MM.1S (cell line): ENCODE results near the gene NBEA.

ENCODE experiments used
- DNase-seq: peaks from one replicate; pipeline ENCODE4 v3.0.0-alpha.2; 2015
- H2AFZ ChIP-seq: fragments of 300-600 bp; sonication (generic); 2 replicates; pipeline ENCODE4 v1.6.0; 2016; ENCODE audit warnings: antibody characterized with exemption, low read length
- H3F3A ChIP-seq: fragments of 300-600 bp; sonication (generic); 2 replicates; pipeline ENCODE4 v1.6.1; 2016; ENCODE audit warnings: mild to moderate bottlenecking, antibody characterized with exemption, low read length, moderate library complexity, mixed read lengths; ENCODE audit not compliant: insufficient read depth
- H3K27ac ChIP-seq: fragments of 300-600 bp; sonication (generic); 2 replicates; pipeline ENCODE4 v1.5.1; 2016; ENCODE audit warnings: mild to moderate bottlenecking, low read length
- H3K27me3 ChIP-seq: fragments of 300-600 bp; sonication (generic); replicated peaks from 2 replicates; pipeline ENCODE4 v1.6.0; 2016; ENCODE audit warnings: low read length; ENCODE audit not compliant: insufficient read depth
- H3K36me3 ChIP-seq: fragments of 300-600 bp; sonication (generic); replicated peaks from 2 replicates; pipeline ENCODE4 v1.6.1; 2016; ENCODE audit warnings: mild to moderate bottlenecking, low read length, mixed read lengths; ENCODE audit not compliant: insufficient read depth
- H3K4me1 ChIP-seq: fragments of 300-600 bp; sonication (generic); 2 replicates; pipeline ENCODE4 v1.6.1; 2016; ENCODE audit warnings: low read length, mixed read lengths
- H3K4me2 ChIP-seq: fragments of 300-600 bp; sonication (generic); 2 replicates; pipeline ENCODE4 v1.6.0; 2016; ENCODE audit warnings: low read depth, low read length
- H3K4me3 ChIP-seq: fragments of 300-600 bp; sonication (generic); 2 replicates; pipeline ENCODE4 v1.5.1; 2016; ENCODE audit warnings: low read length, mixed read lengths
- H3K79me2 ChIP-seq: fragments of 300-600 bp; sonication (generic); 2 replicates; pipeline ENCODE4 v1.6.1; 2016; ENCODE audit warnings: mixed run types, low read length, mixed read lengths
- H3K9ac ChIP-seq: fragments of 300-600 bp; sonication (generic); 2 replicates; pipeline ENCODE4 v1.6.1; 2016; ENCODE audit warnings: low read length, mixed read lengths
- H3K9me2 ChIP-seq: fragments of 300-600 bp; sonication (generic); replicated peaks from 2 replicates; pipeline ENCODE4 v1.6.1; 2016; ENCODE audit warnings: mild to moderate bottlenecking, low read length, mixed read lengths; ENCODE audit not compliant: insufficient read depth
- H3K9me3 ChIP-seq: fragments of 300-600 bp; sonication (generic); replicated peaks from 2 replicates; pipeline ENCODE4 v1.6.1; 2016; ENCODE audit warnings: mild to moderate bottlenecking, low read length, mixed read lengths; ENCODE audit not compliant: insufficient read depth
- H4K20me1 ChIP-seq: fragments of 300-600 bp; sonication (generic); 2 replicates; pipeline ENCODE4 v1.6.1; 2016; ENCODE audit warnings: mild to moderate bottlenecking, low read length, moderate library complexity, mixed read lengths; ENCODE audit not compliant: insufficient read depth
- EZH2 ChIP-seq: fragments of 300-600 bp; sonication (generic); optimal IDR thresholded peaks from 2 replicates; pipeline ENCODE3; 2017; ENCODE audit warnings: low read depth, mild to moderate bottlenecking, antibody characterized with exemption, low read length, mixed read lengths
- EZH2phosphoT487 ChIP-seq: fragments of 300-600 bp; sonication (generic); IDR thresholded peaks from 2 replicates; pipeline ENCODE4 v1.6.1; 2018; ENCODE audit warnings: antibody characterized with exemption, low read length
- TF ChIP-seq, protein P1 (sequence below): fragments of 300-600 bp; sonication (generic); IDR thresholded peaks from 2 replicates; pipeline ENCODE4 v1.5.1; 2016; ENCODE audit warnings: antibody characterized with exemption, low read length, mixed read lengths

NBEA gene

DNA sequence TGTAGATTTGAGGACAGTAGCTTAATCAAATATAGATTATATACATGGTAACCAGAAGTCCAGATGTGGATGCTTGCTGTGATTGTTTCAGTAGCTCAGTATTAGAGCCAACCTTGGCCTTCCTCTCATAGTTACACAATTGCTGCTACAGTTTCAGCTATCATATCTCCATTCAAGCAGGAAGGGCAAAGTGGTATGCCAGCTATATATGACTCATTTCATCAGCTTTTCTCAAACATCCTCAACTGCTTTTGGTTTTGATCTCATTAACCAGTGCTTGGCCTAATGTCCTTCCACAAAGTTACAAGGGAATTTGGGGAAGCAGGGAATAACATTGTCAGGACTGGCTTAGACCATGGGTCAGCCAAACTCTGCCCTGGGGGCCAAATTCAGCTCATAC, 607.4 kb downstream of the NBEA start:
- Histone ChIP-seq H3K4me3 (no peak overlapping the region), H2AFZ (no peak overlapping the region), H3K4me2 (no peak overlapping the region), H3K9me2 (no peaks in the 10 kb centered on the region), H3K27ac (no peak overlapping the region), H3K36me3 (no peaks in the 10 kb centered on the region), H3K27me3 (no peaks in the 10 kb centered on the region), H3F3A (no peaks in the 10 kb centered on the region), H3K9me3 (no peaks in the 10 kb centered on the region), H3K79me2 (no peaks in the 10 kb centered on the region), H4K20me1 (no peaks in the 10 kb centered on the region), H3K4me1 (no peaks in the 10 kb centered on the region), H3K9ac (no peak overlapping the region)
- TF ChIP-seq EZH2phosphoT487 (no peak), EZH2 (no peak)
- TF ChIP-seq, protein P1, sequence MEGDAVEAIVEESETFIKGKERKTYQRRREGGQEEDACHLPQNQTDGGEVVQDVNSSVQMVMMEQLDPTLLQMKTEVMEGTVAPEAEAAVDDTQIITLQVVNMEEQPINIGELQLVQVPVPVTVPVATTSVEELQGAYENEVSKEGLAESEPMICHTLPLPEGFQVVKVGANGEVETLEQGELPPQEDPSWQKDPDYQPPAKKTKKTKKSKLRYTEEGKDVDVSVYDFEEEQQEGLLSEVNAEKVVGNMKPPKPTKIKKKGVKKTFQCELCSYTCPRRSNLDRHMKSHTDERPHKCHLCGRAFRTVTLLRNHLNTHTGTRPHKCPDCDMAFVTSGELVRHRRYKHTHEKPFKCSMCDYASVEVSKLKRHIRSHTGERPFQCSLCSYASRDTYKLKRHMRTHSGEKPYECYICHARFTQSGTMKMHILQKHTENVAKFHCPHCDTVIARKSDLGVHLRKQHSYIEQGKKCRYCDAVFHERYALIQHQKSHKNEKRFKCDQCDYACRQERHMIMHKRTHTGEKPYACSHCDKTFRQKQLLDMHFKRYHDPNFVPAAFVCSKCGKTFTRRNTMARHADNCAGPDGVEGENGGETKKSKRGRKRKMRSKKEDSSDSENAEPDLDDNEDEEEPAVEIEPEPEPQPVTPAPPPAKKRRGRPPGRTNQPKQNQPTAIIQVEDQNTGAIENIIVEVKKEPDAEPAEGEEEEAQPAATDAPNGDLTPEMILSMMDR, result no peak
- DNase-seq, result no peak

DNA sequence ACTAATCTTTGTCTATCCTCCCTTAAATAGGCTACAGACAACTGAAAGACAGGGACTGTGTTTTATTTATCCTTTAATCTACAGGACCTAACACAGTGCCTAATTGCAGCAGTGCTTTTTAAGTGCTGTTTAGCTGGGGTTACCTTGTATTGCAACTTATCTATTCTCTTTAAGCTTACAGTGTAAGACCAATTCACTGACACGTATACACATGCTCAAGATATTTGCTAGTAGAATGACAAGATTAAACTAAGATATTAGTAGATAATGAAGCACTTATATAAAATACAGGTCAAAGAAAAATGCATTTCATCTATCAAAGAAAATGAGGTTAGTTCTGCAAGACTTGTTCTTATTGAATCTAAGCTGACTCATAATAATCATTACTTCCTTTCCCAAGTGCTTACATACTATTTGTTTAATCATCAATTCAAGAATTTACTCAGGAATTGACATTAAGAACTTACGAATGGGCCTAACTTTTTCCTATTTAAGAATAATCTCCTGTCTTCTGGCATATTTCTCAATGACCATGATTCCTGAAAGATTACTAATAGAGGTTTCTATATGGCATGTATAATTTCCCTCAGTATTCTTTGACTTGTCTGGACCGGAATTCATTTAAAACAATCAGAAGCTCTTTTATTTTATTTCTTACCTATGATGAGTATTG, 610.2 kb downstream of the NBEA start:
- Histone ChIP-seq H3K4me1 (no peaks in the 10 kb centered on the region), H3K9ac (no peak overlapping the region), H4K20me1 (no peaks in the 10 kb centered on the region), H2AFZ (no peak overlapping the region), H3K27ac (no peak overlapping the region), H3K4me2 (no peak overlapping the region), H3K27me3 (no peaks in the 10 kb centered on the region), H3F3A (no peaks in the 10 kb centered on the region), H3K79me2 (no peaks in the 10 kb centered on the region), H3K9me3 (no peaks in the 10 kb centered on the region), H3K9me2 (no peaks in the 10 kb centered on the region), H3K36me3 (no peaks in the 10 kb centered on the region), H3K4me3 (no peak overlapping the region)
- DNase-seq, result no peak
- TF ChIP-seq, protein P1, result no peak
- TF ChIP-seq EZH2phosphoT487, result no peak
- TF ChIP-seq EZH2, result no peak

DNA sequence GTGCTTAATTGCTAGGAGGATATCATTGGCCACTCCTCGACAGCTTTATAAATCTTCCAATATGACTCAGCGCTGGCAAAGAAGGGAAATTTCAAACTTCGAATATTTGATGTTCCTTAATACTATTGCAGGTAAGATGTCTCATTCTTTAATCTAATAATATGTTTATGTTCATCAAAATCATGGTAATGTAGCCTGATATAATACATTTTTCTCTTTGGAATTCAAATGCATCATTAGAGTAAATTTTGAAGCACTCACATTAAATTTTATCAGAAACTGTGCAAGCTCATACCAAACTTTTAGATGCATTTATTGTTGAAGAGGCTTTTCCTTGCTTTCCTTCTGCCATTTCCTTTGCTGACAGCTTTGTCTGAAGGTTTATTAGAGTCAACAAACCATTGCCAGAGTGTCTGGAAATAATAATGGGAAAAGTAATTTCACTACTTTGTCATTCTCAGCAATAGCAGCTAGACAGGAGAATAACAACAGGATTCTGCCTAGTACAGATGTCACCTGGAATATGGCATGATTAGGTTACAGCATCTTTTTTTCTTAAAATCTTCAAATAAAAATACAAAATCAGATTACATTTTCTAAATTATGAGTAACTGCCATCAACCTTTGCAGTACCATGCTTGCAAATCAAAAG, 613.0 kb downstream of the NBEA start:
- no peaks in the 10 kb centered on the region for H3K9me3 ChIP-seq
- no peak overlapping the region for H3K27ac ChIP-seq
- H3K27me3 ChIP-seq, result no peaks in the 10 kb centered on the region
- no peak overlapping the region for H3K4me2 ChIP-seq
- H2AFZ ChIP-seq, result no peak overlapping the region
- H3K36me3 ChIP-seq, result no peaks in the 10 kb centered on the region
- no peaks in the 10 kb centered on the region for H3K79me2 ChIP-seq
- no peaks in the 10 kb centered on the region for H3K9me2 ChIP-seq
- H4K20me1 ChIP-seq, result no peaks in the 10 kb centered on the region
- H3K4me1 ChIP-seq, result no peaks in the 10 kb centered on the region
- no peak overlapping the region for H3K4me3 ChIP-seq
- TF ChIP-seq EZH2 (no peak), EZH2phosphoT487 (no peak)
- TF ChIP-seq, protein P1, result no peak
- no peaks in the 10 kb centered on the region for H3F3A ChIP-seq
- no peak for DNase-seq
- no peak overlapping the region for H3K9ac ChIP-seq
